Stimulated activated CD8-positive, alpha-beta memory T cell treated with anti-CD3 and anti-CD28 coated beads, Interleukin-15, amount 100 ng/mL, for 1 hour (primary cell): Measurements from ENCODE around the gene STK11IP.

Experiments used
- DNase-seq: peaks from one replicate; pipeline ENCODE4 v3.0.0-alpha.2; 2020; ENCODE audit warnings: low read depth

Gene STK11IP

DNA sequence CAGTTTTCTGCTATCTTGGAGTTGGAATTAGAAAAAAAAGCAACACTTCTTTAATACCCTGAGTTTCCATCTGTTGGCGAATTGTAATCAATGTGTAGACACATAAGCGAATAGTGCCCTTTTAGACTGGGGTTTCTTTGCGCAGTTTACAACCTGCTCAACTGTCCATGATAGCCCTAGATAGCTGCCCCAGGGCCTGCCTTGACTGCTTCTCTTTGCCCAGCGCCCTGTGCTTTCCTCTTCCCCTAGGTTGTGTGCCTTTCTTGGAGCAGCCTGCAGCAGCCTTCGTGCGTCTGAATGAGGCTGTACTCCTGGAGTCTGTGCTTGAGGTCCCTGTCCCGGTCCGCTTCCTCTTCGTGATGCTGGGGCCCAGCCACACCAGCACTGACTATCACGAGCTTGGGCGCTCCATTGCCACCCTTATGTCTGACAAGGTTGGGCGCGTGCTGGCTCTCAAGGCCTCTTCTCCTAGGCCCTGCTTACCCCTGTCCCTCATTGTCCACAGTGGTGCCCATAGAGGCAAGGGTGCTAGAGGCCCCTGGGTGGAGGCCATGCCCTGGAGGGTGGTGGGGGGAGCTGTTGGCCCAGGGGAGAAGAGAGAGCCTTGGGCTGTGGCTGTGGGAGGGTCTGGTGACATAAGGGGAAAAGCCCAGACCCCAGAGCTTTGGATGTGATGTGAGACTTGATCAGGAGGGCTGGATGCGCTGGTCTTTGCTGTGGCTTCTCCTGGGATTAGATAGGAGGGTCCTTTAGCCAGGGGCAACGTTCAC, 36.7 kb downstream of the STK11IP start:
- DNase-seq: no peak

DNA sequence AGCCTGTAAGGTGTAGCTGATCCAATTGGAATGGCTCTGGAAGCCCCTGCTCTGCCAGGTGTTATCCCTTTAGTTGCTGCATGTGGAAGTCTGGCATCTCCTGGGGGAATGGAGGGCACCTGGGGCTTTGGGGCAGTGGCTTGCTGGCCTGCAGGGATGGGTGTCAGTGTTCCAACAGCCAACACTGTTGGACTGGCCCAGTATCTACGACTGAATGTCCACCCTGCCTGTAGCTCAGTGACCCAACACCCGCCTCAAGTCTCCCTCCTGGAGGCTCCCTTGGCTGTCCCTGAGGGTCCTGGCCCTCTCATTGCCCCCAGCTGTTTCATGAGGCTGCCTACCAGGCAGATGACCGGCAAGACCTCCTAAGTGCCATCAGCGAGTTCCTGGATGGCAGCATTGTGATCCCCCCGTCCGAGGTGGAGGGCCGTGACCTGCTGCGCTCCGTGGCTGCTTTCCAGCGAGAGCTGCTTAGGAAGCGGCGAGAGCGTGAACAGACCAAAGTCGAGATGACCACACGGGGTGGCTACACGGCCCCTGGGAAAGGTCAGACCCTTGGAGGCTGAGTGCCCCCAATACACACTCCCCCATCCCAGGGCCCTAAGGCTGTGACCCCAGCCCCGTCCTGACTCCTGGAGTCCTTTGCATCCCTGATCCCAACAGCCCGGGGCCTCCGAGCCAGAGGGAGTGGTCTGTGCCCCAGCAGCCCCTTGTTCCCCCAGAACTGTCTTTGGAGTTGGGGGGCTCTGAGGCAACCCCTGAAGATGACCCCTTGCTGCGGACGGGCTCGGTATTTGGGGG, 37.5 kb downstream of the STK11IP start:
- no peak for DNase-seq

DNA sequence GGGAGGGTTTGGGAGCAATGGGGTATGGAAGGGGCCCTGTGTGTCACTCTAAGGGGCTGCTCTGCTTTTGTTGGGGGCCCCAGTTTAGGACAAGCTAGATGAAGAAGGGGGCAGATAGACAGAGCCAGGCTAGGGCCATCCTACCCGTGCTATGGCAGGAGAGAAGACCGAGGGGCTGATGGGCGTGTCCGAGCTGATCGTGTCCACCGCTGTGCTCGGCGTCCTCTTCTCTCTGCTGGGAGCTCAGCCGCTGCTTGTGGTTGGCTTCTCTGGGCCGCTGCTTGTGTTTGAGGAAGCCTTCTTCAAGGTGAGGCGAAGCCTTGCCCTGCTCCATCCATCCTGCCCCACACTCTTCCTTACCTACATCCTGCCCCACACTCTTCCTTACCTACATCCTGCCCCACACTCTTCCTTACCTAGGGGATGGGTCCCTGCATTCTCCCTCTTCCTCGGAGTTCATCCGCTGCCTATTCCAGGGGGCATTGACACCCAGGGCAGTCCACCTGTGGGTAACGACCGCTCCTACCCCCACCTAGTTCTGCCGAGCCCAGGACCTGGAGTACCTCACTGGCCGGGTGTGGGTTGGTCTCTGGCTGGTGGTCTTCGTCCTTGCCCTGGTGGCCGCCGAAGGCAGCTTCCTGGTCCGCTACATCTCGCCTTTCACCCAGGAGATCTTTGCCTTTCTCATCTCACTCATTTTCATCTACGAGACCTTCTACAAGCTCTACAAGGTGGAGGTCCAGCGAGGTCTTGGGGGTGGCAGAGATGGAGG, 38.7 kb downstream of the STK11IP start:
- no peak for DNase-seq

DNA sequence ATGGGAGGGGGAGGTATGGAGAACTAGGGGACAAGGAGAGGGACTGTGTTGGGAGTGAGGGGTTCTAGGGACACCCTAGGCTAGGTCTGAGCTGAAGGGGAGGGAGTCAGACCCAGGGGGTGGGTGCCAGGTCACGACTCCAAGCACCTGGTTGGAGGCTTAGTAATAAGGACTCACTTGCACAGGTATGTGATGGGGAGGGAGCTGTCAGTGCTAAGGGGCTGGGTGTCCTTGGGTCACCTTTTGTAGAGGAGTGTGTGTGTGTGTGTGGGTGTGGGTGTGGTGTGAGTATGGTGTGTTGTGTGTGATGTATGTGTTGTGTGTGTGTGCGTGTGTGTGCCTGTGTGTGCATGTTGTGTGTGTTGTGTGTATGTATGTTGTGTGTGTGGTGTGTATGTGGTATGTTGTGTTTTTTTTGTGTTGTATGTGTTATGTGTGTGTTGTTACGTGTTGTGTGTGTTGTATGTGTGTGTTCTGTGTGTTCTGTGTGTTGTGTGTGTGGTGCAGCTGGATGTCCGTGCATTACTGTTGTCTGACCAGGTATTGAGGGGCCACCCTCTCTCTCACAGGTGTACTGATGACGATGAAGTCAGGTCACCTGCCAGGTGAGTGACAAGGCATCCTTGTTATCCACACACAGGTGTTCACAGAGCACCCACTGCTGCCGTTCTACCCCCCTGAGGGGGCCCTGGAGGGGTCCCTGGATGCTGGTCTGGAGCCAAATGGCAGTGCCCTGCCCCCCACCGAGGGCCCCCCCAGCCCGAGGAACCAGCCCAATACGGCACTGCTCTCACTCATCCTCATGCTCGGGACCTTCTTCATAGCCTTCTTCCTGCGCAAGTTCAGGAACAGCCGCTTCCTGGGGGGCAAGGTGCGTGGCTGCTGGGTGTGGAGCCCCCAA, 39.5 kb downstream of the STK11IP start:
- DNase-seq: no peak

DNA sequence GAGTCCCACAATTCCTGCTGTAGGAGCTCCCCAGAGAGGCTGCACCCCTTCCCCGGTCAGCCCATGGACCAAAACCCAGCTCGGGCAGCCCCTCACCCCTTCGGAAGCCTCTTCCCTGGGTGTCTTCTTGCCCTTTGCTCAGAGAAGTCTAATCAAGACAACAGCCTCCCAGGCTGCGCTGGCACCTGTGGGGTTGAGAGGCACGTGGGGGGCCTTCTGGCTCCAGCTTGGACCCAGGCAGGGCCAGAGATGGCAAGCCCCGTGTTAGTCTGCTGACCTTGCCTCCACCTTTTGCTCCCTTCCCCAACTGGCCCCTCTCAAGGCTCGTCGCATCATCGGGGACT, 40.2 kb downstream of the STK11IP start:
- DNase-seq: no peak

DNA sequence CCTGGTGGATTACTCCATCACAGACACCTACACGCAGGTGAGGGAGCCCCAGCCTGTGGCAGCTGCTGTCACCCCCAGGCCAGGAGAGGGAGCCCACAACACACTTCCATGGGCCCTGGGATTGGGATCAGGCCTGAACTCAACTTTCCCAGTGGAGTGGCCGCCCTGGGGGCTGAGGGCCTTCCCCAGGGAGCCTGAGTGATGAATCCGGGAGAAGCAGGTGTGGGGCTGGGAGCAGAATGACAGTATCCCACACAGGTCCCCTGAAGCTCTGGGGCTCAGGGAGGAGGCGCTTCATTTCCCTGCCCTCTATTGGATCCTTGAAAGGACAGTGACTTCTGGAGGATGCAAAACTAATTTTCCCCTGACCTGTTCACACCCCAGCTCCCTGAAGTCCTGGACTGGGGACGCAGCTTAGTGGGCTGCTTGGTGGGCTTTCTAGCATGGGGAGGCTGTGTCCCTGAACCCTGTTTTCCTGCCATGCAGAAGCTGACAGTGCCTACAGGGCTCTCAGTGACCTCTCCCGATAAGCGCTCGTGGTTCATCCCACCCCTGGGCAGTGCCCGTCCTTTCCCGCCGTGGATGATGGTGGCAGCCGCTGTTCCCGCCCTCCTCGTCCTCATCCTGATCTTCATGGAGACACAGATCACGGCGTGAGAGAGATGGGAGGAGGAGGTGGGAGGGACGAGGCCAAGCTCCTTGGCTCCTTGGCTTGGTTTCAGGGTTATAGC, 40.7 kb downstream of the STK11IP start:
- no peak for DNase-seq

DNA sequence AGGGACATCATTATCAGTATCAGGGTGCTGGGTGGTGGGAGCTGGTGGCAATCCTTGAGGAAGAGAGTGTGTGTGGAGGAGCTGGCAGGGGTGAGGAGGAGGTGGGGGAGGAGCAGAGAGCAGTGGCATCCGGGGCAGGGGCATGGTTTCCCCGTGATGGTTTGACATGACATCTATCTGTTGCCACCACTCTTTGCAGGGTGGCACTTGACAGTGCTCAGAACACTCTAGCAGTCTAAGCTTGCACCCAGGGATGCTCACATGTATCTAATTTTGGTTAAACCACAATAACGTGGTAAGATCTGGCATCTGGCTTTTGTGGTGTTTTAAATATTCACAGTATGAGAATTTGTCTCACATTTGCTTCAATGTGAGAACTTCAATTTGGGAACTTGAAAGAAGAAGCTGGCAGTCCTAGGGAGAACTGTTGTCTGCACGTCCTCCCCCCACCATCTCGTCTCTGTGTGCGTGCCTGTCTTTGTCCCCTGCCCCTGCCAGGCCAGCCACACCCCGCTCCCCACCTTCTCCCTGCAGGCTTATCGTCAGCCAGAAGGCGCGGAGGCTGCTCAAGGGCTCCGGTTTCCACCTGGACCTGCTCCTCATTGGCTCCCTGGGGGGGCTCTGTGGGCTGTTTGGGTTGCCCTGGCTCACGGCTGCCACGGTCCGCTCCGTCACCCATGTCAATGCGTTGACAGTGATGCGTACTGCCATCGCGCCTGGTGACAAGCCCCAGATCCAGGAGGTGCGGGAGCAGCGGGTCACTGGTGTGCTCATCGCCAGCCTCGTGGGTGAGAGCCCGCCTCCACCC, 41.5 kb downstream of the STK11IP start:
- no peak for DNase-seq

DNA sequence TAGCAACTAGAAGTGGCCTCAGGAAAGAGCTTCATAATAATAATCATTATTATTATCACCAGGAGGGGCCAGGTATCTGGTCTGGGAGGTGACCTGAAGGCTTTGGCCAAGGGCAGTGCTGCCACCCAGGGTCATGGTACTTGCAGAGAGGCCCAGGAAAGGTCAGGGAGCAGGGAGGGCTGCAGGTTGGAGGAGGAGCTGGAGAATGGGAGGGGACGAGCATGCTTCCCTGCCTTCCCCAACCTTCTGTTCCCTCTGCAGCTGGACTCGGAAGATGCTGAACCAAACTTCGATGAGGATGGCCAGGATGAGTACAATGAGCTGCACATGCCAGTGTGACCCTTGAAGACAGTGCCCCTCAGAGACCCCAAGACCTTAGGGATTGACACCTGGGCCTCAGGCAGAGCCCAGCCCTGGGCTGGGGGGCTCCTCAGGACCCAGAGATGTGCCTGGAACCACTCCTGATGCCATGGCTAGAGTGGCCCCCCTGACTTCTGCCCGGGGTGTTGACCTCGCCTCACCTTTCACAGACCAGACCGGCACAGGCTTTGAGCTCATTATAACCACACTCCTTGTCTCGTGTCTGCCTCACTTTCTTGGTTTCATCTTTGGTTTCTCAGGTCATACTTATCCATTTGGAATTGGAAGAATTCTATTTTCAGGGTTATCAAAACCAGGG, 43.9 kb downstream of the STK11IP start:
- no peak for DNase-seq

DNA sequence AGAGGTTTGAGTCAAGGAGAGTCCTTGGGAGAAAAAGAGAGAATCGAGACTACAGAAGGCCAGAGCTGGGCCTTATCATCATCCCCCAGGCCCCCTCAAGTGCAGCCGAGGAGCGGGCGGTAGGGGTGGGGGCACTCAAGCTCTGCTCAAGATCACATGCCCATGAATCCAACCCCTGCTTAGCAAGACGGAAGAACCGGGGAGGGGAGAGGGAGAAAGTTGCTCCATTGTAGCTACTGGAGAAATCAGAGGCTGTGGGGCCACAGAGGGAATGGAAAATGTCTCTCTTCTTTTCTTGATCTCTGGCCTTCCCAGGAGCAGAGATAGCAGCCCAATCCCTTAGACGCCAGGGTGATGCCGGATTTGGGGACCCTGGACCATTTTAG, 44.4 kb downstream of the STK11IP start:
- DNase-seq: no peak

DNA sequence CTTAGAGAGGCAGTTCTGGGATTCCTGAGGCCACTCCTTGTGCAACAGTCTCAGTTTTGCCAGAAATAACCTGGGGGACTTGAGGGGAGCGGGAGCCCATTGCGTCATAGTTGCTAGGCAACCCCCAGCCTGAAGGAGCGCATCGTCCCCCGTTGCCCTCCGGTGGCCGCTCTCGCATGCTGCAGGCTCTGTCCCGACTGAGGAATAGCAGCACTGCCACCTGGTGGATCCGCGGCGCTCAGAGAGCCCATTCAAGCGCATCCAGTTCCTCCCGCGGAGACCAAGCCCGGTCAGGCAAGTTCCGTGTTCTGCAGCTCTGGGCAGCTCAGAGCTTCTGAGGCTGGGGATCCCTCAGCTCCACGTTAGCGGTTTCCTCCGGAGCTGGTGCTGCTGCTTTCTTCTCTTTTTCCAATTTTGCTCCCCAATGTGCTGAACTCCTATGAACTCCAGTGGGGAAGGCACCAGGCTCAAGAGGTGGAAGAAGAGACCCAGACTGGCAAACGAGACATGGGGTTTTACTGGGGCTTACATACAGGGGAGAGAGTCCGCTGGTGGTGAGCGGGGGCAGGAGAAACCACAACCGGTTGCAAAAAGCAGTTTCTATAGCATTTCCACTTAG, 44.9 kb downstream of the STK11IP start:
- peak; percentile 75 for DNase-seq

DNA sequence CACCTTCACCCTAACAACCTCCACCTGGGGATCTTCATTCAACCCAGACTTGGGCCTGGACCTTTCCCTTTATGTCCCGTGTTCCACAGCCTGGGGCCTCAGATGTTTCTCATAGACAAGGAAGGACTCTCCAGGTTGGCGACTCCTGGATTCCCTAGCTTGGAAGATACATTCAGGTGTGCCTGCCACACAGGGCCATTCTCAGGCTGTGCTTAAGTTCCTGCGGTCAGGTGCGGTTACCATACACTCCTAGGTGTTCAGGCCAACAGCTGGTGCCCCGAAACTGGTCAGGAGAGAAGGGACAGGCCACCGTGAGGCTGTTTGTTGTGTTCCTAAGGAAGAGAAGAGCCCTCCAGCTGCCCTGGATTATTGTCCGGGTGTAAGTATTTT, 45.4 kb downstream of the STK11IP start:
- DNase-seq: no peak

DNA sequence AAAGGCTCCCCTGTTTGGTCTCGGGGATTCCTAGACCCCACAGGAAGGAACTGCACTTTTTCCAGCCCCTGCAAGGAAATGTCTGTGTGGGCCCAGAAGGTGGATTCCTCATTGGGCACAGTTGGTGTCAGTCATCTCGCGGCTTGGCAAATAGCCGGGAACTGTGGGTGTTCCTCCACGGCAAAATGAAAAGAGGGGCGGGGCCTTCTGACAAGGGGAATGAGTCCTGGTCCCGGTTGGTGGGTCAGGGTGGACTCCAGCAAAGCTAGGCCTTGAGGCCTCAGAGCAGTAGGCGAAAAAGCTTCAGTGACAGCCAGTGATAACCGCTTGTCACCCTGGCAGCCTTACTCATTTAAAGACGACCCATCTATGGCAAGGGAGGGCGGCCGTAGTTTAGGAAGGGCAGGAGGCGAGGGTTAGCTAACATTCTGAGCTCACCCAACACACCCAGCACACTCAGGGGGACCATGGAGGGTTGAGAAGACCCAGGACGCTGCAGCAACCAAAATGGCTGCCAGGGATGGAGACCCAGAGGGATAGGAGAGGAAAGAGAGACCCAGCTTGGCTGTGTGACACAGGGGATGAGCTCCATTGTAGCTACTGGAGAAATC, 46.2 kb downstream of the STK11IP start:
- DNase-seq: no peak

DNA sequence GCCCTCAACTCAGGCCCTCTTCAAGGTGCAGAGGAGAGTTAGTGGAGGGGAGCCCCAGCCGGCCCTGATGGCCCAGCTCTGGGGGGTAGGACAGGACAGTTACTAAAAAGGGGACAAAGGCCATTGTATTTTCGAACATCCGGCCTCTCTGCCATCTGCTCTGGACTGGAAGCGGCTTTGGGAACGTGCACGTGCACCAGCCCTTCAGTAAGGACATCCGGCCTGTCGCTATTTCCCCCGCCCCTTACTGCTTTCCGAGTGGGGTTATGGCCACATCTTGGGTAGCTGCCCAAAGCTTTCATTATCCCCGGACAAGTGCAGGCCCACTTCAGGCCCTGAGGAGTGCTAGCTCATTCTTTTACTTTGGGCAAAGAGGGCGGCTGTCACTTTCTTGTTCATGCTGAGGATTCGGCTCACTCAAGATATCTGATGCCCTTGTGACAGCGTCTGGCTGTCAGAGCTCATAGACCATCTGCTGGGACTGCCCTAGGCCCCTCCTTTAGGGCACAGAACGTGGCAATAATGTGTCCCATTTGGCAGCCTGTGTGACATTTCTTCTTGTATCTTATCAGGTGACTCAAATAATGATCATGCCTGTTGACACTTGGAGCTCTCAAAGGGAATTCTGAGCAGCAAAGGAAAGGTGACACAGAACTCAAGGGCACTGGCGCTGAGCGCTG, 47.3 kb downstream of the STK11IP start:
- no peak for DNase-seq

DNA sequence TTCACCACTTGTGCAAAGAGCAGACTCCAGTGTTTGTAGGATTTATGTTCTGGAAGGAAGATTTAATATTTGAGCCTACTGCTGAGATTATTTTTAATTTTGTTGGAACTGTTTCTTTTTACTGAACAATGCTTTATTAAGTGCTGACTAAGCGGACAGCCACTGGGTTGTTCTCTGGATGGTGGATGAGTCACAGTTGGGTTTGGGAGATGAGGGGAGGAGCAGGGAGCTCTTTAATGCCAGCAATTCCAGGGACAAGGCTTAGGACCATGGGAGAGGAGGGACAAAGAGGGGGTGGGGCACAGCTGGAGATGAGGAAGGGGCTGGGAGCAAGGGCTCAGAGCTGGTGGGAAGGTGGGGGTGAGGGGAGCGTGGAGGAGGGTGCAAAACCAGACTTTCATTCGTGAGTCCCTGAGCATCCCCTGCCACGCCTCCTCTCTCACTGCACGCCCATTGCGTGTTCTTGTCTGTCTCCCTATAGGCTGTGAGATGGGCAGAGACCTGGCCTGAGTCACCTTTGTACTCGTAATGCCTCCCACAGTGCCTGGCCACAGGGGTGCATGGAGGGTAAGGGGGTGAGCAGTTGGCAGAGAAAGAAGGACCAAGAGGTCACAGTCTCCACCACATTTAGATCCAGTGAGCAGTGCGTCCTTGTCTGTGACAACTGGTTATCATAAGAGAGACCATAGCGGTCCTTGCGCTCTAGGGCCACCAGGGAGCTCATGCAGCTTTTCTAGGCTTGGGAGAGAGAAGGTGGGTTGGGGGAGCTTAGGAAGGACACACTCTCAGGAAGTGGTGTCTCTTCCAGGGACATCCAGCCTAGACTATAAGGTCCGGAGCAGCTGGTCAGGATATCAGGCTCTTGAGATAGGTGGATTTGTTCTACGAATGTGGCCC, 48.2 kb downstream of the STK11IP start:
- DNase-seq: no peak

DNA sequence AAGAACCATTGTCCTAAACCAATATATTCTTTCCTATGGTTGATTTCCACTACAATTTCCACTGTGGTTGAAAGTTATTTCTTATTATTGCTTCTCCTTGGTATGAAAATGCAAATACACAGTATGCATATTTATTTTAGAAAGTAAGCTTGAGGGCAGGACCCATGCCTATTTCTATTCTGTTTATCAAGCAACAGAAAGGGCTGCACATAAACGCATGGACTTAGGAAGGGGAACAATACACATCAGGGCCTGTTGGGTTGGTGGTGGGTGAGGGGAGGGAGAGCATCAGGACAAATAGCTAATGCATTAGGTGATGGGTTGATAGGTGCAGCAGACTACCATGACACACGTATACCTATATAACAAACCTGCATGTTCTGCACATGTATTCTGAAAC, 50.5 kb downstream of the STK11IP start:
- DNase-seq: no peak

DNA sequence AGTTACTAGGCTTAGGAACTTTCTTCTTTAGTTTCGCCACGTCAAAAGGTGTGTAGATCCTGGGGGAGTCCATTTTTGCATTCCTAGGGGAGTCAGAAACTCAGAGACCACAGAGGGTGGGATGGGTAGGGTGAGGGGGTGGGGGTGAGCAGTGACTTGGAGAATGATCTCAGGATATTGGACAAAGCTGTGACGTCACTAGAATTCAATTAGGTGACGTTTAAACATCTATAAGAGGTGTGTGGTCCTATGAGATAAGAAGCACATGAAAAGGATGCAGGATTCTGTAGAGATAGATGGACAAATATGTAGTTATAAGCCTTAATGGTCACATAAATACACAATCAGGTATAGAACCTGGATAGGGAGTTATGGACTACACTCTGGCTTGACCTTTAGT, 51.3 kb downstream of the STK11IP start:
- DNase-seq: no peak
